C4-2B (cell line): Measurements from ENCODE around the gene SIRT2.
A peak's percentile ranks its signal among the peaks of the same experiment; 100 is the strongest.
"Not testable (repeated sequence)": the region's sequence is repeated elsewhere in the genome, so short reads cannot be mapped to it uniquely, and the experiment has no call there.

Source experiments
- H3K27ac ChIP-seq: fragments of 450-650 bp; 2 replicates; pipeline ENCODE4 v1.5.1; 2017
- ZFX ChIP-seq: fragments of 450-650 bp; IDR thresholded peaks from 2 replicates; pipeline ENCODE4 v1.6.1; 2017
- TF ChIP-seq, protein P1 (sequence below): fragments of 450-650 bp; conservative IDR thresholded peaks from 2 replicates; pipeline ENCODE4 v1.5.1; 2017; ENCODE audit warnings: mild to moderate bottlenecking

The SIRT2 gene

DNA sequence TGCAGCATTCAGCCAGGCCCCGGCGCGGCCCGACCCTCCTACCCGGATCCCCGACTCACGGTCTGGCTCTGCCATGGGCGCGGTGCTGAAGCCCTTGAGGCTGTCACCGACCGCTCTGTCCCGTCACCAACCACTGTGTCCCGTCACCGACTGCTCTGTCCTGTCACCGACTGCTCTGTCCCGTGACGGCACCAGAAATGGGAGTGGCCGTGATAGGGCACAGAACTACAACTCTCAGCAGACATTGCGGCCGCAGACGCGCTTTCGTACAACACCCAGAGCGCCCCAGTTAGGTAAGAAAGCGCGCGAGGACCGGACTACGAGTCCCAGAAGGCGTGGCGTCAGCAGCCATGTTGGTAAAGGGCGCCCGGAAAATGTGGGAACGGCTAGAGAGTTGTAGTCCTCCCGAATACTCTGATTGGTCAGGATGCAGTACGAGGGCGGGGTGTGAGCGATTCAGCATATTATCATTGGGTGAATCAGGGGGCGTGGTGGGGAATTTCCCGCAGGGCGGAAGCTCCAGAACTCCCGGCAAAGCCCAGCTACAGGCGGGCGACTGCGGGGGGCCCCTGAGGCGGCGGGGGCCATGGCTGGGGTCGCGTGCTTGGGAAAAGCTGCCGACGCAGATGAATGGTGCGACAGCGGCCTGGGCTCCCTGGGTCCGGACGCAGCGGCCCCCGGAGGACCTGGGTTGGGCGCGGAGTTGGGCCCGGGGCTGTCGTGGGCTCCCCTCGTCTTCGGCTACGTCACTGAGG is at the start of gene SIRT2, which contains the start of gene NFKBIB:
Gene SIRT2 (minus strand): TSS at position 172 of the 755 bp plus-strand sequence. CDS start 97 bp downstream, at position 75.
Gene NFKBIB (plus strand): TSS at position 523 of the 755 bp plus-strand sequence. CDS start 64 bp downstream, at position 587.
- H3K27ac ChIP-seq: peak within 1 kb of the TSS; percentile 61
- TF ChIP-seq, protein P1, sequence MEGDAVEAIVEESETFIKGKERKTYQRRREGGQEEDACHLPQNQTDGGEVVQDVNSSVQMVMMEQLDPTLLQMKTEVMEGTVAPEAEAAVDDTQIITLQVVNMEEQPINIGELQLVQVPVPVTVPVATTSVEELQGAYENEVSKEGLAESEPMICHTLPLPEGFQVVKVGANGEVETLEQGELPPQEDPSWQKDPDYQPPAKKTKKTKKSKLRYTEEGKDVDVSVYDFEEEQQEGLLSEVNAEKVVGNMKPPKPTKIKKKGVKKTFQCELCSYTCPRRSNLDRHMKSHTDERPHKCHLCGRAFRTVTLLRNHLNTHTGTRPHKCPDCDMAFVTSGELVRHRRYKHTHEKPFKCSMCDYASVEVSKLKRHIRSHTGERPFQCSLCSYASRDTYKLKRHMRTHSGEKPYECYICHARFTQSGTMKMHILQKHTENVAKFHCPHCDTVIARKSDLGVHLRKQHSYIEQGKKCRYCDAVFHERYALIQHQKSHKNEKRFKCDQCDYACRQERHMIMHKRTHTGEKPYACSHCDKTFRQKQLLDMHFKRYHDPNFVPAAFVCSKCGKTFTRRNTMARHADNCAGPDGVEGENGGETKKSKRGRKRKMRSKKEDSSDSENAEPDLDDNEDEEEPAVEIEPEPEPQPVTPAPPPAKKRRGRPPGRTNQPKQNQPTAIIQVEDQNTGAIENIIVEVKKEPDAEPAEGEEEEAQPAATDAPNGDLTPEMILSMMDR: no peak
- peak; percentile 49; the same call in 1 of the 2 replicates for TF ChIP-seq ZFX

DNA sequence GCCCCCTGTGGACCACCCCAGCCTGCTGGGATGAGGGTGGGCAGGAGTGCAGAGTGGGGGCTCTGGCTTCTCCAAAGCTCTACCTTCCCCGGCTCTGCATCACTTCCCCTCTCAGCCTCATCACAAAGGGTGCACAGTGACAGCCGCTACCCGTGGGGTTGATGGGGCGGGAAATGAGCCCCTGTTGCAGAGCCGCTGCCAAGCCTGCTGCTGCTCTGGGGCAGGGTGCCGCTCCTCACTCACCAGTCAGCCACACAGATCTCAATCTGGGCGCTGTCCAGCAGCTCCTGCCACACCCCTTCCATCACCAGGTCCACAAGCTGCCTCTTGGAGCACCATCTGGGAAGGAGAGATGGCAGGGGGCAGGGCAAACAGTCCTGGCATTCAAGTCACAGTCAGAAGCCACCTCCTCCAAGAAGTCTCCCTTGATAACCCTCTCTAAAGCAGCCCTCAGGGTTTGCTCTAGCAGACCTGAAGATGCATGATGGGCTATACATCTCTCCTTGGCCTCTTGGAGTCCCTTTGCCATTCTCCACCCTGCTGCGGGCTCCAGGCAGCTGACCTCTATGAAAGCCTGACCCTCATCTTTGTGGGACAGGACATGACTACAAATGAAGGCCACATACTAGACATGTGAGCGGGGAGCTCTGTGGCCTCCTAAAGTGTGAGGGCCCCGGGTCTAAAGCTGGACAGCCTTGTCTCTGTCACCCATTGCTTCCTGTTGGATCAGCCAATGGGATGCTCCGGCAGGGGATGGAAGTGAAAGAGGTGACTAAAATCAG is 47.0 kb upstream of the SIRT2 start:
- TF ChIP-seq ZFX: no peak
- TF ChIP-seq, protein P1: no peak

DNA sequence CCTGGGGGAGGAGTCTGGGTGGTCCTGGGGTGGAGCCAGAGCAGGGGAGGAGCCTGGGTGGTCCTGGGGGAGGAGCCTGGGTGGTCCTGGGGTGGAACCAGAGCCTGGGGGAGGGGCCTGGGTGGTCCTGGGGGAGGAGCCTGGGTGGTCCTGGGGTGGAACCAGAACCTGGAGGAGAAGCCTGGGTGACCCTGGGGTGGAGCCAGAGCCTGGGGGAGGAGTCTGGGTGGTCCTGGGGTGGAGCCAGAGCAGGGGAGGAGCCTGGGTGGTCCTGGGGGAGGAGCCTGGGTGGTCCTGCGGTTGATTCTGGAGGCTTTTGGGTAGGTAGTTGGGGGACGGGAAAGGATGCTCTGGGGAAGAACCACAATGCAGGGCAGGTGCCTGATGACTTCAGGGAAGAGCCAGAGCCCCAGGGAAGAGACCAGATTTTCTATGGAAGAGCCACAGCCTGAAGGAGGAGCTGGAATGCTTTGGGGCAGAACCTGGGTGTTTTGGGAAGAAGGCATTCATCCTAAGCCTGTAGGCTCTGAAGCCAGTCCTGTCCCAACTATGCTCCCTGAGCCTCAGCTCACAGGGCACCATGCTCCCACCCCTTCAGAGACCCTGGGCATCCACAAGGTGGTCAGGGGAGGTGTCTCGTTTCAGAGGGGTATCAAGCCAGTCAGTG is 46.3 kb upstream of the SIRT2 start:
- H3K27ac ChIP-seq: no peak overlapping the region

More for the DNA sequence above, 47.0 kb upstream of the SIRT2 start:
- no peak overlapping the region for H3K27ac ChIP-seq

DNA sequence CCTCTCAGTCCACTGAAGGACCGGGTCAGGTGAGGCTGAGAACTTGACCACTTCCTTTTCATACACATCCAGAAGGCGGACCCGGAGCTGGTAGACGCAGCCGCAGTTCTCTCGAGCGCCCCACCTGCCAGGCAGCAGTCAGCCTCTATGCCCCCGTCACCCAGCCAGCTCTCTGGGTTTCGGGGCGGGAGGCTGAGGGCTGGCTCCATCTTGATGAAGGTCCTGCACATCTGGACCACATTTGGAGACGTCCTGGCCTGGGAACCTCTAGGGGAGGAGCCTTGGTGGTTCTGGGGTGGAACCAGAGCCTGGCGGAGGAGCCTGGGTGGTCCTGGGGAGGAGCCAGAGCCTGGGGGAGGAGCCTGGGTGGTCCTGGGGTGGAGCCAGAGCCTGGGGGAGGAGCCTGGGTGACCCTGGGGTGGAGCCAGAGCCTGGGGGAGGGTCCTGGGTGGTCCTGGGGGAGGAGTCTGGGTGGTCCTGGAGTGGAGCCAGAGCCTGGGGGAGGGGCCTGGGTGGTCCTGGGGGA is 45.6 kb upstream of the SIRT2 start:
- no peak overlapping the region for H3K27ac ChIP-seq
- no peak for TF ChIP-seq ZFX
- TF ChIP-seq, protein P1: no peak

More for the DNA sequence above, 46.3 kb upstream of the SIRT2 start:
- TF ChIP-seq, protein P1: no peak
- TF ChIP-seq ZFX: no peak

DNA sequence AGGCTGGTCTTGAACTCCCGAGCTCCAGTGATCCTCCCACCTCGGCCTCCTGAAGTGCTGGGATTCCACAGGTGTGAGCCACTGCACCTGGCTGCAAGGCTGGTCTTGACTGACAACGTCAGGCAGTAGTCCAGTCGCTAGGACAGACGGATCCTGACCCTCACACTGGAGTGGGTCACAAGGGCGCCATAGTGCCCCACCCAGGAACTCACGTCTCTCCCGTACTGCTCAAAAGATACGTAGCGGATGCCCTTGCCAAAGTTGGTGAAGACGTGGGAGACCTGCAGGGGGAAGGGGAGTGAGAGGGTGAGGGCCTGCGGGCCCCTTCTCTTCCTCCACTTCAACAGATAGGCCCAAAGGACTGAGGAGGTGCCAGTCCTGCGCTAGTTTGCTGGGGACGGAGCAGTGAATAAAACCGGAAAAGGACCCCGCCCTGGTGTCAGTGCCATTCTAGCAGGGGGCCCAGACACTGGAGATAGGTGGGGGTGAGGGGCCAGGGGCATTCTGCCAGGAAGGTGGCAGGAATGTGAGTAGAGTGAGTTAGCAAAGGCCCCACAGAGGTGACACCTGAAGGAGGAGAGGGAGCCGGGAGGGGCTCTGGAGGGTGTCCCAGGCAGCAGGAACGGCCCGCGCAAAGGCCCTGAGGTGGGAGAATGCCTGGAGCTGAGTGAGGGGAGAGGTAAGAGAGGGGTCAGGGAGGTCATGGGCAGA is 43.2 kb upstream of the SIRT2 start:
- no peak for TF ChIP-seq ZFX
- TF ChIP-seq, protein P1: no peak
- H3K27ac ChIP-seq: no peak overlapping the region

DNA sequence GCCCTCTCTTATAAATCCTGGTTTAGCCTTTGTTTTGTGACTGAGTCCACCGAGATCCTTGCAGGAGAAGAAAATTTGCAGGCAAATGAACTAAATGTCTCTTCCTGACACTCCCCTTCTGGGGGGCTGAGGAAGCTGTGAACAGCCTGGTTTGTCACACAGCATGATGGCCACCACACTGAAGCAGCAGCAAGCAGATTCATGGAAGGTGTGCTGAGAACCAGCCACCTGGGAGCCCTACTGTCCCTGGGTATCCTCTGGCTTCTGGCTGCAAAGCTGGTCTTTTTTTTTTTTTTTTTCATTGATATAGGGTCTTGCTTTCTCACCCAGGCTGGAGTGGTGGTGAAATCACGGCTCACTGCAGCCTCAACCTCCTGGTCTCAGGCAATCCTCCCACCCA is 42.6 kb upstream of the SIRT2 start:
- no peak overlapping the region for H3K27ac ChIP-seq
- TF ChIP-seq, protein P1: no peak
- TF ChIP-seq ZFX: no peak

DNA sequence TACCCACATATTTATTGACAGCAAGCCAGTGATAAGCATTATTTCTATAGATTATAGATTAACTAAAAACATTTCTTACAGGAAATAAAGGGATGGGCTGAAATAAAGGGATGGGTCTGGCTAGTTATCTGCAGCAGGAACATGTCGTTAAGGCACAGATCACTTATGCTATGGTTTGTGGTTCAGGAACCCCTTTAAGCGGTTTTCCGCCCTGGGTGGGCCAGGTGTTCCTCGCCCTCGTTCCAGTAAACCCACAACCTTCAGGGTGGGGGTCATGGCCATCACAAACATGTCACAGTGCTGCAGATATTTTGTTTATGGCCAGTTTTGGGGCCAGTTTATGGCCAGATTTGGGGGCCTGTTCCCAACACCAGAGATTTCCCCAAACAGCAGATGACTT is 42.0 kb upstream of the SIRT2 start:
- H3K27ac ChIP-seq: not testable (repeated sequence)
